Measurements from ENCODE around the gene PXDN.

PXDN gene

GRCh38 chr2:1756456-1756855 lies 12.1 kb upstream of the PXDN start:
- Histone ChIP-seq H3K27ac (no peak overlapping the region), H3K79me2 (ENCODE audit: insufficient read depth, low read depth) (no peaks in the 10 kb centered on the region)
- TF ChIP-seq CTCF (conservative IDR thresholded peaks at IDR 0.05; ENCODE audit: low read depth, low read length) = no peak

GRCh38 chr2:1755436-1756191 lies 11.3 kb upstream of the PXDN start:
- H3K27ac ChIP-seq = no peak overlapping the region
- no peak overlapping the region for H2AFZ ChIP-seq (ENCODE audit: low read depth)
- H3K27me3 ChIP-seq (ENCODE audit: insufficient read depth, low read depth) = no peaks in the 10 kb centered on the region
- no peaks in the 10 kb centered on the region for H3K36me3 ChIP-seq (ENCODE audit: insufficient read depth)
- no peak overlapping the region for H3K4me2 ChIP-seq
- H4K20me1 ChIP-seq (ENCODE audit: insufficient read depth) = no peaks in the 10 kb centered on the region
- H3K9ac ChIP-seq = no peak overlapping the region
- H3K79me2 ChIP-seq (ENCODE audit: insufficient read depth, low read depth) = no peaks in the 10 kb centered on the region
- no peaks in the 10 kb centered on the region for H3K4me1 ChIP-seq (ENCODE audit: low read depth, poor library complexity, severe bottlenecking)
- H3K4me3 ChIP-seq (IDR thresholded peaks at IDR 0.05; ENCODE audit: insufficient read depth, low read depth, low read length) = no peak overlapping the region
- TF ChIP-seq CTCF (conservative IDR thresholded peaks at IDR 0.05; ENCODE audit: low read depth, low read length) = no peak

More at GRCh38 chr2:1756456-1756855, 12.1 kb upstream of the PXDN start:
- no peaks in the 10 kb centered on the region for H4K20me1 ChIP-seq (ENCODE audit: insufficient read depth)
- H3K4me3 ChIP-seq (IDR thresholded peaks at IDR 0.05; ENCODE audit: insufficient read depth, low read depth, low read length) = no peak overlapping the region
- H2AFZ ChIP-seq (ENCODE audit: low read depth) = no peak overlapping the region
- no peaks in the 10 kb centered on the region for H3K4me1 ChIP-seq (ENCODE audit: low read depth, poor library complexity, severe bottlenecking)
- no peaks in the 10 kb centered on the region for H3K27me3 ChIP-seq (ENCODE audit: insufficient read depth, low read depth)
- H3K4me2 ChIP-seq = no peak overlapping the region
- H3K36me3 ChIP-seq (ENCODE audit: insufficient read depth) = no peaks in the 10 kb centered on the region
- H3K9ac ChIP-seq = no peak overlapping the region

GRCh38 chr2:1754461-1755170 lies 10.3 kb upstream of the PXDN start:
- H3K27me3 ChIP-seq (ENCODE audit: insufficient read depth, low read depth) = no peaks in the 10 kb centered on the region
- H2AFZ ChIP-seq (ENCODE audit: low read depth) = no peak overlapping the region
- H3K79me2 ChIP-seq (ENCODE audit: insufficient read depth, low read depth) = no peaks in the 10 kb centered on the region
- H3K4me1 ChIP-seq (ENCODE audit: low read depth, poor library complexity, severe bottlenecking) = no peaks in the 10 kb centered on the region
- H3K4me3 ChIP-seq (IDR thresholded peaks at IDR 0.05; ENCODE audit: insufficient read depth, low read depth, low read length) = no peak overlapping the region
- H4K20me1 ChIP-seq (ENCODE audit: insufficient read depth) = no peaks in the 10 kb centered on the region
- H3K4me2 ChIP-seq = no peak overlapping the region
- no peak overlapping the region for H3K9ac ChIP-seq
- no peak for TF ChIP-seq CTCF (conservative IDR thresholded peaks at IDR 0.05; ENCODE audit: low read depth, low read length)
- H3K27ac ChIP-seq = no peak overlapping the region
- H3K36me3 ChIP-seq (ENCODE audit: insufficient read depth) = no peaks in the 10 kb centered on the region

GRCh38 chr2:1754046-1754445 lies 9.7 kb upstream of the PXDN start:
- H2AFZ ChIP-seq (ENCODE audit: low read depth) = no peak overlapping the region
- no peaks in the 10 kb centered on the region for H3K36me3 ChIP-seq (ENCODE audit: insufficient read depth)
- H3K27ac ChIP-seq = no peak overlapping the region
- no peak overlapping the region for H3K4me2 ChIP-seq
- no peaks in the 10 kb centered on the region for H3K79me2 ChIP-seq (ENCODE audit: insufficient read depth, low read depth)
- TF ChIP-seq CTCF (conservative IDR thresholded peaks at IDR 0.05; ENCODE audit: low read depth, low read length) = no peak
- H4K20me1 ChIP-seq (ENCODE audit: insufficient read depth) = no peaks in the 10 kb centered on the region
- no peaks in the 10 kb centered on the region for H3K27me3 ChIP-seq (ENCODE audit: insufficient read depth, low read depth)
- H3K4me1 ChIP-seq (ENCODE audit: low read depth, poor library complexity, severe bottlenecking) = no peaks in the 10 kb centered on the region
- H3K4me3 ChIP-seq (IDR thresholded peaks at IDR 0.05; ENCODE audit: insufficient read depth, low read depth, low read length) = no peak overlapping the region
- no peak overlapping the region for H3K9ac ChIP-seq
